ENCODE measurements around the gene KCTD12.

DNA sequence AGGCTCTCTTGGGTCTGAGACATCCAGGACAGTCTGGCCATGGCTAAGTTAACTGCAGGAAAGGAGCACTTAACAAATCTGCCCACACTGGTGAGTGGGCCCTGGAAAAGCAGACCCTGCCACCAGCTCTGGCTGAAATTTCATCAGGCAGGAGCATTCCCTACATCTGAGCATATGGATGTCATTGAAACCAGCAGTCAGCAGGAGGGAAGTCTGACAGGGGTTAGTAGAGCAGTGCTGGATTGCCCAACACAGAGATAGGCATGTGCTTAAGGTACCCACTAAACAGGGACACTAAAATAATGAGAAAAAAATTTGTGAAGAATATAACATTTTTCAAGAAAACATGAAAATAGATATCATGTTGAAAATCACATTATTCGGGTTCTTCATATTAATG, 48.5 kb upstream of the KCTD12 start:
- TF ChIP-seq, protein P1, sequence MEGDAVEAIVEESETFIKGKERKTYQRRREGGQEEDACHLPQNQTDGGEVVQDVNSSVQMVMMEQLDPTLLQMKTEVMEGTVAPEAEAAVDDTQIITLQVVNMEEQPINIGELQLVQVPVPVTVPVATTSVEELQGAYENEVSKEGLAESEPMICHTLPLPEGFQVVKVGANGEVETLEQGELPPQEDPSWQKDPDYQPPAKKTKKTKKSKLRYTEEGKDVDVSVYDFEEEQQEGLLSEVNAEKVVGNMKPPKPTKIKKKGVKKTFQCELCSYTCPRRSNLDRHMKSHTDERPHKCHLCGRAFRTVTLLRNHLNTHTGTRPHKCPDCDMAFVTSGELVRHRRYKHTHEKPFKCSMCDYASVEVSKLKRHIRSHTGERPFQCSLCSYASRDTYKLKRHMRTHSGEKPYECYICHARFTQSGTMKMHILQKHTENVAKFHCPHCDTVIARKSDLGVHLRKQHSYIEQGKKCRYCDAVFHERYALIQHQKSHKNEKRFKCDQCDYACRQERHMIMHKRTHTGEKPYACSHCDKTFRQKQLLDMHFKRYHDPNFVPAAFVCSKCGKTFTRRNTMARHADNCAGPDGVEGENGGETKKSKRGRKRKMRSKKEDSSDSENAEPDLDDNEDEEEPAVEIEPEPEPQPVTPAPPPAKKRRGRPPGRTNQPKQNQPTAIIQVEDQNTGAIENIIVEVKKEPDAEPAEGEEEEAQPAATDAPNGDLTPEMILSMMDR (conservative IDR thresholded peaks at IDR 0.05; ENCODE audit: low read length), result no peak
- TF ChIP-seq EZH2phosphoT487 (IDR thresholded peaks at IDR 0.05; ENCODE audit: borderline replicate concordance, low read depth, low read length), result no peak
